CD4-positive, alpha-beta T cell treated with Interleukin-17A for 4 hours (primary cell): ENCODE results near the gene RBPJL.

Source experiments
- DNase-seq: peaks from one replicate; pipeline ENCODE4 v3.0.0-alpha.2; 2020; ENCODE audit warnings: mixed read lengths

RBPJL gene

GRCh38 chr20:45306431-45306982 is at the start of gene RBPJL:
RBPJL (plus strand) TSS chr20:45306840; CDS start chr20:45306923, 83 bp downstream.
- peak; percentile 58 for DNase-seq

DNA sequence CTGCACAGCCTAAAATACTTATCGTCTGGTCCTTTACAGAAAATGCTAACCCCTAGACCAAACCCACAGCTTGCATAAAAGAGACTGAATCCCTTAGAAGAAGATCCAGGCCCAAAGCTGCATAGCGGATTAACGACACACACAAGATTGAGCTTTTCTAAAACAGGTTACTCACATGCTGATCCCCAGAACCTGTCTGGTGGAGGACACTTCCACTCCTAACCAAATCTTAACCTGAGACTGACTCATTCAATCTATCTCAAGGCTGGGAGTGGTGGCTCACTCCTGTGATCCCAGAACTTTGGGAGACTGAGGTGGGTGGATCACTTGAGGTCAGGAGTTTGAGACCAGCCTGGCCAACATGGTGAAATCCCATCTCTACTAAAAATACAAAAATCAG is 49.5 kb upstream of the RBPJL start:
- DNase-seq: no peak

DNA sequence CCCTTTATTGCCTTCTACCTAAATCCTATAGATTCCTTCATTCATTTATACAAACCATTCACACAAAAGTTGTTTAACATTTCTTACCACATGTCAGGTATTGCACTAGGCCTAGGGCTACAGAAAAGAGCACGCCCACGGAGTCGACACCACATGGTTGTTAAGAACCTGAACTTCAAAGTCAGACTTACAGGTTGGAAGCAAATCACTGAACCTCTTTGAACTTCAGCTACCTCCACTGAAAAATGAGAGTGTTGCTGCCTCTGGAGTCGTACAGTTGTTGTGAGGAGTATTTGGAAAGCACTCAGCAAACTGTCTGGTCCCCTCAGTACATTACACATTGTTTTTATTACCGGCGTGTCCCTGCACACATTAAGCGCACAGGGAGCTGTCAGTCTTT is 48.9 kb upstream of the RBPJL start:
- no peak for DNase-seq

- DNase-seq: no peak
These were observed 48.4 kb upstream of the RBPJL start for GRCh38 chr20:45258259-45258658.

DNA sequence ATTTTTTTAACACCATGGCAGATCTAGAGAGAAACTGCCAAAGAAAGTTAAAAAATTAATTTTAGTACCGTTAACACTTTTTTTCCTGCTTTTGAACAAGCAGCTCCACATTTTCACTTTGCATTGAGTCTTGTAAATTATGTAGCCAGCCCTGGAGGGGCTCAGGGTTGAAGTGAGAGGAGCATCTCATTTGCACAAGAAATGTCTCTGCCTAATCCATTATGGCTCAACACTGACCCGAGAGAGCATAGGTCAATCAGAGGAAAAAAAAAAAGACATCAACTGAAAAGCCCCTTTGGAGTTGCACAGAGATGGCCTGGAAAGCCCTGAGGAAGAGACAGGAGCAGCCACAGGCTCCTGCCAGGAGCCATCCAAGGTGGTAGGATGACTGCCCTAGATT is 48.0 kb upstream of the RBPJL start:
- DNase-seq: no peak

DNA sequence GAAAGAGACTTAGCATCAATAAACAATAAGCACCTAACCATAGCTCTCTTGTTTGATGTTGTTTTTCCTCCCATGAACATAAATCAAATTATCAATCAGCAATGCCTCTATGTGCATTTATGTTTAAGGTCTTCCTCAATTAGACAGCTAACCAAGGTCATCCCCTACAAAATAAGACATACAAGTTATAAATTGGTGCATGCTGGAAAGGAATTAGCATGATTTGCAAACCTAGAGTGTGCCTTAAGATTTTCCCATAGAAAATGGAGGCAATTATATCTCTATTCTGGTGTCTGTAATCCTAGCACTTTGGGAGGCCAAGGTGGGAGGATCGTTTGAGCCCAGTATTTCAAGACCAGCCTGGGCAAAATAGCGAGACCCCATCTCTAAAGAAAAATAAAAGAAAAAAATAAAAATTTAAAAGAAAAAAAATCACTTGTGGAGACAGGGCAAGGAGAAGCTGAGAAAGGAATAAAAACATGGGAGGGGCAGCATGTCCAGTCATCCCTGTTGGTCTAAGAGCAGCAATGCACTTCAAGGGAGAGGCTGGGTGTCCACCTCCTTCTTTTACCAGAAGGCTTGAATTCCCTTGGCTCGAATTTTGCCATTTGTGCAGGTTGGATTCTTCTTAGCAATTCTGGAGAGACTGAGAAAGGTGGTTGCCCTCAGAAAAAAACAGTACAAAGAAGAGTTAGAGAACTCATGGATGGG is 42.9 kb upstream of the RBPJL start:
- DNase-seq: no peak

- DNase-seq: no peak
These were observed 39.7 kb upstream of the RBPJL start for GRCh38 chr20:45266977-45267376.

DNA sequence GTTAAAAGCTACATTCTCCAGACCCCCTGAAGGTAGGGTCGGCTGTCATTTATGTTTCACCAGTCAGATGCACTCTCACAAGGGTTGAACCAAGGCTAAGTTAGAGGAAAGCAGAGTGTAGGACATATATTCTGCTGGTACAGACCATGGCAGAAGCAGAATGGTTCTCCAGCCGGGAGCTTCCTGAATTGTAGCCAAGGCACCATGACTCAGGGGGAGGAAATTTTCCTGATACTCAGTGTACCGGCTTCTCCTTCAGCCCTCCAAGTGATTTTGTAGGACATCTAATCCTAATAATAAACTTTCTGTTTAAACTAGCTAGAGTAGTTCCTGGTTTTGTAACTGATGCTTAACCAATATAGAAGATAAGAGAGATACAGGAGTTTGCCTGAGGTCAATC is 38.1 kb upstream of the RBPJL start:
- no peak for DNase-seq

DNA sequence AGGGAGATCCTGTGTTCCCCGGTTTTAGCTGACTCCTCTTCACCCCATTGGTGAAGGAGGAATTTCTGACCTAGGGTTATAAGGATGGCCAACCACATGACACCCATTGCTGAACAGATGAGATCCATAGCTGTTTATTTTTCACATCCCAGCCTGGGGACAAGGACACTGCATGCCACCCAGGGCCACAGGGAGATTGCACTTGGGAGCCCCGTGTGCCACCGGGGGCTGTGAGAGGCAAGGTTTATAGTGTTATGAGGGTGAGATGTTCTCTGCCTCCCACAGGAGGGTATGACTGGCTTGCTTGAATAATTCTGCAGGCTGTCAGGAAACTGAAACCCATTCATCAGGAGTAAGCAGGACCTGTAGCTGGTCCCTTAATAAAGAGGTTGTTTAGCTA is 37.6 kb upstream of the RBPJL start:
- DNase-seq: no peak

DNA sequence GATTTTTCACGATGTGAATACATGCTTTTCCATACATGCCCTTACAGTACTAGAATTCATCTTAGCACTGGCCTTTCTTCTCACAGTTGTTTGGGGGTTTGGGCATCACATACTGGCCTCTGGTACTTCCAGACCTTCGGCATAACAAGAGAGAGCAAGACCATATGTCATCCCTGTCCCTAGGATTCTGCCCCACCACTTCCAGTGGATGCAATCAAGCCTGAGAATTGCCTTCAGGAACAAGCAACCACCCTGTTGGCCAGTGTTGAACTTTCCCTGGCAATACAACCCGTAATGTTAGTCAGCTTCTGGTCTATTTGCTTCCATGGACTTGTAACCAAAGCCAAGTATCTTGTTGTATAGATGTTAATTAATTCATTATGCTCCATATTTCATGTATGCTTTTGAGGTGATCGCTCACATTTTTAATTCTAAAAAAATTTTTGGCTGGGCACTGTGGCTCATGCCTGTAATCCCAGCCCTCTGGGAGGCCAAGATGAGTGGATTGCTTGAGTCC is 36.8 kb upstream of the RBPJL start:
- no peak for DNase-seq

DNA sequence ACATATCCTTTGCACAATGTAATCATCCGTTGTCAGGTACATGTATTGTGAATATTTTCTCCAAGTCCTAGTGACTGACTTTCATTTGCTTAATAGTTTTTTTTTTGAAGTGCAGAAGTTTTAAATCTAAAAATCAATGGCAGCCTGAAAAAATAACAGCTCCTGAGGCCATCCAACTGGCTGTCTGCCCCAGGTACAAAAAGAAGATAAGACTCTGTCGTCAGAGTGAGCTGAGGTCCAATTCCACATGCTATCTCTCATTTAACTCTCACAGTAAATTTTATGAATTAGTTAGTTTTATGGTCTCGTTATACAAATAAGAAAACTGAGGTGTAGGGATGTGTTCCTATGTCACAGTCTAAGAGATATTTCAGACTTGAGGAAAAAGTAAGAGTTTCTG is 31.3 kb upstream of the RBPJL start:
- no peak for DNase-seq

DNA sequence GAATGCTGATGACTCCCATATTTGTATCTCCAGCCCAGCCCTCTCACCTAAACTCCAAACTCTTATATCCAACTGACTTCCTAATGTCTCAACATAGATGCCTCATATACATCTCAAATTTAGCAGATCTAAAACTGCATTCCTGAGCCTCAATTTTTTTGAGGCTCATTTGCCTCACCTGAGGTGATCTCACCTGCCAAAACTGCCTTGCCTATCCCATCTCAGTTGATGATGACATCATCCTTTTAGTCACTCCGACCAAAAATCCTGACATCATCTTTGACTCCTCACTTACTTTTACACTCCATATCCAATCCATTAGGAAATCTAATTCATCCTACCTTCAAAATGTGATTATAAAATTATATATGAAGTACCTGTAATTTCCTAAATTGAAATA is 26.6 kb upstream of the RBPJL start:
- DNase-seq: no peak

DNA sequence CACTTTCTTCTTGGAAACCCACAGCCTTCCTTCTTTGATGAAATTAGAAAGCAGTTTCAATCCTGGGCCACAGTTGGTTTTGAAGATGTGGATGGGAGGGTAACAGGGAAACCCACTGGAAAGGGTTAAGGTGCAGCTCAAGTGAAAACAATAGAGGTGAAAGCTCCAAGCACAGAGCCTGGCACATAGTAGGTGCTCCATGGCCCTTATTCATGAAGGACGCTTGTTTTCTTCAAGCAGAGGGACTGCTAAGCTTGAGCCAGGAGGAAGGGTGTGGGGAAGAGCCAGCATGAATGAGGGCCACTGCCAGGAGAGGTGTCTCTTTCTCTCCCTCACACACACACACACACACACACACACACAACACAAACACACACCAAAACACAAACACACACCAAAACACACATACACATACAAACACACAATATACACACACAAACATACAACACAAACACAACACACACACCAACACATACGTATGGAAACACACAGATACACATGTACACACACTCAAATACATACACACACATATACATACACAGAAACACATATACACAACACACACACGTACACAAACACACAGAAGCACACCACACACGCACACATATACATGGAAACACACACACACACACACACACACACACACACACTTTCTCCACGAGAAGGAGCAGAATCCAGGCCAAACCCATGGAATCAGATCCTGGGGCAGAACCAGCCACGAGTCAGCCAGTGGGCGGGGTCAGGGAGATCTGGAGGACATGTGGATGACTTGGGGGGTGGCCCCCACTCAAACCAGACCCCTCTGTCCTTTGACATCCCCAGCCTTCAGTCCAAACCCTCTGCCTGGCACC is 23.7 kb upstream of the RBPJL start:
- no peak for DNase-seq

DNA sequence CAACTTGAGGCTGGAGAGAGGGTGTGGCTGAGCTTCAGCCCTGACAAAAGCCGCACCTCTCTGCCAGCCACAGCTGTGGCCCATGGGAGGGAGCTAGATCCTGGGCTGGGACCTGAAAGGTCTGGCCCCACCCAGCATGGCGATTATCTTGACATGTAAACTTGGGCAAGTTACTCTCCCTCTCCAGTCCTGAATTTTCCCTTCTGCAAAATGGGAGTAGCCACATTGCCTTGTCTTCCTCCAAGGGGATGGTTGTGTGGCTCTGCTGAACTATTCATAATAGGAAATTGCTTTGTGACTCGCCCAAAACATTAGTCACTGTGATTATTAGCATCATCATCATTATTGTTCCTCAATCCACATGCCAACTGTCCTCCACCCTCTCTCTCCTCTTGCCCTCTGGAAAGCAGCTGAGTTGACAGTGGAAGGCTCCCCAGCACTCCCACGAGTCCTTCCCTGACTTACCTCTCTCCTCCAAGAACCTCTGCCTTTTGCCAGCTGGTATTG is 23.0 kb upstream of the RBPJL start:
- DNase-seq: no peak

DNA sequence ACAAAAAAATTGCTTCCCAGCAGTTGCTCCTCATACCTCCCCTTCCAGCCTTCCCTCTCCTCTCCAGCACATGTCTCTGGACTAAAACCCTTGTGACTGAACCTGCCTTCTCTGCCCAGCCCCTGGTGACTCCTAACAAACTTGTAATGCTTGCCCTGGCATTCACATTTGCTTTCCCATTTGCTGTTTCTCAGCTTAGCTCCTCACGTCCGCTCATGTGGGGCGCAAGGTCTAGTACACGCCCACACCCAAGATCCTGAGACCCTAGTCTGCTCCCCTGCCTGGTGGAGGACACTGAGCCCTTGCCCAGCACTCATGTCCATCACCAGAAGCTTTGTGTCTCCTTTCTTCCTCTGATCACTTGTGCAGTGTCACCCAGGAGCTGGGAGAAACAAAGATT is 18.3 kb upstream of the RBPJL start:
- DNase-seq: no peak

GRCh38 chr20:45288860-45289259 is 17.8 kb upstream of the RBPJL start:
- no peak for DNase-seq

- no peak for DNase-seq
These were observed 16.5 kb upstream of the RBPJL start for GRCh38 chr20:45289942-45290676.

GRCh38 chr20:45290677-45291355 is 15.8 kb upstream of the RBPJL start:
- DNase-seq: peak; percentile 71

GRCh38 chr20:45291526-45291925 is 15.1 kb upstream of the RBPJL start:
- no peak for DNase-seq

DNA sequence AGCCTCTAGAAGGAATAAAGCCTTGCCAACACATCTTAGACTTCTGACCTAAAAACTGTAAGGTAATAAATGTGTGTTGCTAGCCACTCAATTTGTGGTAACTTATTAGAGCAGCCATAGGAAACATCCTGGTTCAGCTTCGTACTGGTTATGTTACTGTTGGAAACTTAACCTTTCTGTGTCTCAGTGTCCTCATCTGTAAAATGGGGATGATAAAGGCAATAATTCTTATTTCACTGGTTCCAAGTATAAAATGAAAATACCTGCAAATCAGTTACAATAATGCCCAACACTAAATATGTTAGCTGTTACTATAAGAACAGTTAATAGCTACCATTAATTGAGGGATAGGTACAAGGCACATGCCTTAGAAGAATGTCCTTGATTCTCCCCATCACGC is 14.3 kb upstream of the RBPJL start:
- DNase-seq: no peak

GRCh38 chr20:45293041-45294002 is 13.3 kb upstream of the RBPJL start:
- DNase-seq: peak; percentile 83
